IPS DF 4.7 (cell line): ENCODE data around the gene EVL.
A peak's percentile ranks its signal among the peaks of the same experiment; 100 is the strongest.
"Not testable (repeated sequence)": the region's sequence is repeated elsewhere in the genome, so short reads cannot be mapped to it uniquely, and the experiment has no call there.

Experiments used
- DNase-seq: peaks from one replicate; pipeline ENCODE4 v3.0.0-alpha.2; 2013; ENCODE audit warnings: low spot score; ENCODE audit errors: extremely low read depth

EVL gene

DNA sequence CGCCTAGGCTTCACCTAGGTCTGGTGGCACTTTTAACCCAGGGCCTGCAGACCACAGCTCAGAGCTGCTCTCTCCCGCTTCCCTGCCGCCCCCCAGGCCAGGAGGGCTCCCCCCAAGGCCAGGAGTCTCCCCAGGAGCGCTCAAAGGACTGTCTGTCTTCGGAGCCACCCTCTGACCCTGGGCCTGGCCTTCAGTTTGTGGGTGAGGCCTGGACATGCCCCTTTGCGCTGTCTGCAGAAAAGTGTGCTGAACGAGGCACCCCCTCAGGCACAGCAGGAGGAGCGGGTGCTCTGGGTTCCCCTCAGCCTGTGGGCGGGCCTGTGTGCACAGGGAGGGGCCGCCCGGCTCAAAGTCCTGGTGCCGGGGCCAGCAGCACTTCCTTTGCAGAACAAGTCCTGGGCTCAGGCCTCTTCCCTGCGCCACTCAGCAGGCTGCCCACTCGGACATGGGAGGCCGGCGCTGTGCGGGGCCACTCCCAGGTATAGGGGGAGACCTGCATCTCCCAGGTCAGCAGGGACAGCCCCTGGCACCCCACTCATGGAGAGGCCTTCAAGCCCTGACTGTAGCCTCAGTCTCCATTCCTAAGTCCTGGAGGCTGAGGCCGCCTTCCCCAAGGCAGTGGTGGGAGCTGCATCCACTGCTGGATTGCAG lies 79.9 kb downstream of the EVL start:
- DNase-seq = no peak

DNA sequence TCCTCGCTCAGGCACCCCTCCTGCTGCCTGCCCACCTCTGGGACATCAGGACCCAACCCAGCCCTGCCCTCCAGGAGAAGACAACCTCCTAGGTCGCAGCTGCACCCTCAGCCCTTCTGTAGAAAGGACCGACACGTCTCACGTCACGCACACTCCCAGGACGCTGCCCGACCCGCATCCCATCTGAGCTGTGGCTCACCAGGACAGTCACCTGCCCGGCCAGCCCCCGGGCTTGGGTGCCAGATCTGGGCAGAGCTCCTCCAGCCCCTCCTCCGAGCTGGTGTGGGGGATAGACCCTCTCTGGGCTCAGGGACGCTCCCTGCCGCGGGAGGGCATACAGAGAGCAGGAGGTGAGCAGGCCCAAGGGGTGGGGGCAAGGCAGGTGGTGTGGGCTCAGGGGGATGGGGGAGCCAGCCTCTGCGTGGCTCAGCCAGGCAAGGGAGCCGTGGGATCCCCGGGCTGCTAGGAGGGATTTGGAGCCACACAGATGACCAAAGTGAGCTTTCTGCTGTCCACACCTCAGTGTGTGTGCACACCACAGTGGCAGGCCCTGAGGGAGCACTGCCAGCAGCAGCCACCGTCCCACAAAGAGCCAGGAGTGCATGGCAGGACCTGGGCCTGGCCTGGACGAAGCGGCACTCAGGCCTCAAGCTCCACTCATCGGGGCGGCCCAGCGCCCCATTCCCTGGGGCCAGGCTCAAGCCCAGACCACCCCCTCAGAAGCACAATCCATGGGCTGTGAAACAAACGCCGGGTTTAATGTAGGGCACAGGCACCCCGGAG lies 80.7 kb downstream of the EVL start:
- DNase-seq = no peak

GRCh38 chr14:100146531-100147091 lies 81.4 kb downstream of the EVL start:
- DNase-seq = no peak

DNA sequence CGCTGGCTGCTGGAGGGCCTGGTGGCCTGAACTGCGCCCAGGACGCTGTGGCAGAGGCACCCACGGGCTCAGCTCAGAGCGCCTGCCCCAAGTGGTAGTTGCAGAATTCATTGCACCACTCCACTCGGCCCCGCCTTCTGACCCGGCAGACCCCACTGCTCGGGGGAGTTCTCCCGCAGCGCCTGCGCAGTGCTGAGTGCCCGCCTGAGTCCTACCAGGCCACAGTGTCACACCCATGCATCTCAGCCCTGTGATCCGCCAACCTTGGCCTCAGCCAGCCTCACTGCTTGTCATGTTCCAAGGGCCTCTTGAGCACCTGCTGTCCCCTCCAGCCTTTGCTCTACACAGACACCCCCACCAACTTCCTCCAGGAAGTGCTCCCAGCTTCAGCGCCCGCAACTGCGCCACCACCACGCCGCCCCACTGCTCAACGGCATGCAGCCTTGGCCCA lies 82.0 kb downstream of the EVL start:
- no peak for DNase-seq

DNA sequence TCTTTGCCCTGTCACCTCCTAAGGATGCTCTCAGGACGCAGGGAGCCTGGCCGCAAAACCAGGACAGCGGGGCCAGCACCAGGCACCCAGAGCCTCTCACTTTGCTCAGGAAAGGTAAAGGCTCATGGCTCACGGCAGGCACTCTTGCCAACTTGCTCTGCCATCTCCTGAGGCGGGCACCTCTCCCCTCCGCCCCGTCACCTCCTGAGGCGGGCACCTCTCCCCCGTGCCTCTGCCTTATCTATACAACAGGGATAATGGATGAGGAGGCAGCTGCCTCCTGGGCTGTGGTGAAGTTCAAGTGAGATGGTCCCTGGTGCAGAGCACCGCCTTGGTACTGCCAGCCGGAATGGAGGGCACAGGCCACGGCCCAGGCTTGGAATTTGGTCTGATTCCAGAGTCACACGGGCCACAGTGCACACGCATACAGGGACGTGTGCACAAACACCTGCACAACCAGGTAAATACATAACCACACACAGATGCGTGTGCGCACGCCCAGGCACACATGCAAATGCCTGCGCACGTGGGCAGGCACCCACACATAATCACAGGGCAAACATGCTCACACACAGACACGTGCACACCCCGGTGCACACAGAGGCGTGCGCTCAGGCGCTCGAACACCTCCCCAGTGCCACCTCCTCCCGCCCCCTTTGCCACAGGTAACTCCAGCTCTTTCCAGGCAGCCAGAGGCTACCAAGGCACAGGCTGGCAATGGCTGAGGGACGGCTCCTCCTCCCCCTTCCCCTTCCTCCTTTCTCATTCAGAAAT lies 82.7 kb downstream of the EVL start:
- DNase-seq = no peak

GRCh38 chr14:100148837-100149731 lies 83.9 kb downstream of the EVL start:
- no peak for DNase-seq

GRCh38 chr14:100149851-100150611 lies 84.8 kb downstream of the EVL start:
- DNase-seq = no peak

DNA sequence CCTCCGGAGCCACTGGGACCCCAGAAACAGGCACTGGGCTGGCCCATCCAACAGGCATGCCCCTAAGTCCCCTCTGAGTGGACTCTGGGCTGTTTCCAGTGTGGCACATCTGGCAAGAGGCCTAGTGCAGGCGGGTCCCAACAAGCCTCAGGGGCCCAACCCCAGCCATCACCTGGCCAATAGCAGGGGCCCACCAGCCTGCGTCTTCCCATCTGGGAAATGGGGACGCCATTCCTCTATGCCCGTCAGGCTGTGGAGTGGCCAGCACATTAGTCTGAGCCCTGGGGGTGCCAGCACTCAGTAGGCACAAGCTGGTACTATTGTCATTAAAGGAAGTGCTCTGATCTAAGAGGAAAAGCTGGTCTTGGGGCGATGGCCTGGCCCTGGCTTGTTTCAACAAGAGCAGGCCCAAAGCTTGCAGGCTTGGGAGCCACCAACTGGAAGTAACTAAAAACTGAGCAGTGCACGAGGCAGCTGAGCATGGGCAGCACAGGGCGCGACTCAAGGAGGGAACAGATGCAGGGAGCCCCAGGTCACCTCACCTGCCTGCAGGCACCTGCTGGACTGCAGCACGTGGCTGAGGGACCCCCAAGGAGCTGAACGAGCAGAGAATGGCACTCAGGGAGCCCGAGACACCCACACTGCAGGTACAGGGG lies 85.8 kb downstream of the EVL start:
- no peak for DNase-seq

- no peak for DNase-seq
These were observed 86.9 kb downstream of the EVL start for GRCh38 chr14:100152091-100152490.

- no peak for DNase-seq
These were observed 88.3 kb downstream of the EVL start for GRCh38 chr14:100153560-100153959.

DNA sequence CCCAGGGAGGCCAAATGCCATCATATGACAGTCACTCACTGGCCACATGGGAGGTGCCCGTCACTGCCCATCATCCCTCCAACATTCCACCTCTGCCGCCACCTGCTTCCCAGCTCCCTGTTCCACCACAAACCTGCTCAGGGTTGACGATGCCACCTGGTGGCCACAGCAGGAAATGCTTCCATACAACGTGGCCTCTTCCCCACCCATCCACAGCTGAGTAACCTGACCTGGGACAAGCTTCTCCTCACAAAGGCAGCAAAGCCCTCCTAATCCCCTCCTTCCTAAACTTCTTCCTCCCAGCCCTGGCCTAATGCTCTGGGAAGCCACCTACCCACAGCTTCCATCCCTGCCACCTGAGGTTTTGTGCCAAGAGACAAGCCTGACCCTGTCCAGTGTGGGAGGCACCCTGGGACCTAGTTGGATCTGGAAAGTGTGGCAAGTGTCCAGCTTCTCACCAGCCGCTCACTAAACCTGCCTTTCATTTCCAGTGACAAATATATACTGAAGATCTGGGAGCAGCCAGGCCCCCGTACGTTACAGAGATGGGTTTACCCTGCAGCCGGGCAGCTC lies 89.9 kb downstream of the EVL start:
- DNase-seq = peak; percentile 92

DNA sequence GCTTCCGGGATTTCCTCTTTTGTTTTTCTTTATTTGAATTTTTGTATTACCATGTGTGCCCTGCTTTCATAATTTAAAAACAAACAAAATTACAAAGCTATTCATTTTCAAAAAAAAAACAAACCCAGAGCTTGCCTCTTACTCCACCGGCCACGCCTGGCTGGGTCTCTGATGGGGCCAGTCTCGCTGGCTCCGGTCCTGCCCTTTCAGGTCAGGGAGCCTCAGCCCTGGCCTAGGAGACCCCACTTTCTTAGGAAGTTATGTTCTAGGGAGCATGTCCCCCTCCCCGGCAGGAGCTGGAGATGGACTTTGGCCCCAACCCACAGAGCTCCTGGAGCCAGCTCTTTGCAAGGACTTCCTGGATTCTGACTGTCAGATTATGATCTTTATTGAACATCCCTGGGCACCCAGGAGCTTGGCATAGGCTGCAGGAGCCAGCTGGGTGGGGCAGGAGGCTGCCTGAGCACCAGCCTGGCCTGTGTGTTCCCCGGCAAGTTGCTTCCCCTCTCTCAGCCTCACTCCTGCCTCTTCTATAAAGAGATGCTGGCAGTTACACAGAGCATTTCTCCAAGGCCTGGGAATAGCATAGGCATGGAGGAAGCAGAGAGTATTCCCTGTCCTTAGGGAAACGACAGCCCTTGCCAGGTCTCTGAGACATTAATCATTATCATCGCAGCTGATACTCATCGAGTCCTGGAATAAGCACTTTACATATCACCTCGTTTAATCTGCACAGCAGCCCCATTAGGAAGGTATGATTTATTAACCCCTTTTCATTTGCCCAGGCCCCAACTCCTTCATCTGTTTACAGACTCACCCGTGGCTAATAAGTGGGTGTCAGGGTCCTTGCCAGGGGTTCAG lies 90.8 kb downstream of the EVL start:
- DNase-seq = no peak

GRCh38 chr14:100156776-100157175 lies 91.6 kb downstream of the EVL start:
- no peak for DNase-seq

GRCh38 chr14:100157548-100158232 lies 92.5 kb downstream of the EVL start:
- DNase-seq = not testable (repeated sequence)

DNA sequence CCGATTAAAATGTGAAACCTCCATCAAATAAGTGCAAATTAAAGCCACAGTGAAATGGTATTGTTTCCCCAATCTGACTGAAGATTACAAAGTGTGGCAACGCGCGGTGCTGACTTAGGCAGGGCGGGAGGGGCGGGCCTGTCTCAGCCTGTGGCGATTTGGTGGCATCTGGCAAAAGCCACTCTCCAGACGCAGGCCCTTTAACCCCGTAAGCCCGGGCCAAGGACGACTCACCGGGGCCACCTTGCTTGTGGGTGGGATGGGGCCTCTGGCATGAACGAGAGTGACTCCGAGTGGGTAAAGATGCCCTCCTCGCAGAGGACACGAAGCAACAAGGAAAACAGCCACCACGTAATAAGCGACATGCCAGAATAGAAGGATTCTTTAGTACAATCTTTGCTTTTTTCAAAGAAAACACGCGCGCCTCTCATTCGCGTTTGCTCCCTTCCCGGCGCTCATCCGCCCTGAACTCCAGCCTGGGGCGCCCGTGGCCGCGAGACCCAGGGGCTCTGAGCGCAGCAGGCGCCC lies 93.4 kb downstream of the EVL start:
- DNase-seq = no peak

GRCh38 chr14:100159094-100159864 lies 94.1 kb downstream of the EVL start, which contains the start of gene DEGS2:
TSS of gene DEGS2 (minus strand) at chr14:100159645. CDS start at chr14:100159587, 58 bp downstream.
- no peak for DNase-seq
